Muscle layer of duodenum (tissue), 2 donors: ENCODE data around the gene UBR2.
"Not testable (repeated sequence)": the region's sequence is repeated elsewhere in the genome, so short reads cannot be mapped to it uniquely, and the experiment has no call there.

ENCODE experiments used
- H3K27ac ChIP-seq: one replicate; pipeline ENCODE4 v1.7.0; 2013; ENCODE audit warnings: mild to moderate bottlenecking, low read length
- H3K27me3 ChIP-seq: one replicate; pipeline ENCODE4 v1.7.0; 2013; ENCODE audit warnings: low read depth, mild to moderate bottlenecking, control low read depth, low read length
- H3K36me3 ChIP-seq, 2 donors: one replicate each; pipeline ENCODE4 v1.7.0; 2013; ENCODE audit warnings: low read length in 2 of 2, control low read depth in 1 of 2, mild to moderate bottlenecking in 1 of 2; ENCODE audit not compliant: insufficient read depth in 2 of 2, control insufficient read depth in 1 of 2
- H3K4me1 ChIP-seq, 2 donors: one replicate each; pipeline ENCODE4 v1.7.0; 2013; ENCODE audit warnings: low read length in 2 of 2, mild to moderate bottlenecking in 2 of 2, control low read depth in 1 of 2, moderate library complexity in 1 of 2; ENCODE audit not compliant: insufficient read depth in 2 of 2, control insufficient read depth in 1 of 2
- H3K4me3 ChIP-seq, 2 donors: one replicate each; pipeline ENCODE4 v1.7.0; 2013; ENCODE audit warnings: low read length in 2 of 2, low read depth in 1 of 2, mild to moderate bottlenecking in 1 of 2
- H3K9me3 ChIP-seq, 2 donors: one replicate each; pipeline ENCODE4 v1.7.0; 2013; ENCODE audit warnings: low read length in 2 of 2, control low read depth in 1 of 2, mild to moderate bottlenecking in 1 of 2; ENCODE audit not compliant: control insufficient read depth in 1 of 2
- donor health status: healthy.

Gene UBR2

DNA sequence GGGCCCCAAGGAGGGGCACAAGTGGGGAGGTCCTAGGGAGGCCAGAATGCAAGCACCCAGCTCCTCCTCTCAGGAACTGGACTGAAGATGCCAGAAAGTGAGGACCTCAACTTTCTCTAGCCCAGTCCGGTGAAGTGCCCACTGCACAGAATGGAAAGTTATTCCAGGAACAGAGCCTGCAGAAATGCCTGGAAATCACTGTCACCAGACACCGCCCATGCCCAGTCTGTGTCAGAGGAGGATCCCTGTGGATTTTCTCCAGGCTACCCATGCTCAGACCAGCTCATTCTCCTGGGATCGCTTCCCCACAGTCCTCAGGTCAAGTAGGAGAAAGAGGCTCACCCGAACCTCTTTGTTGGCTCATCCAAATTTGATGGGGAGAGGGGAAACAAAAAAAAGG is 152.0 kb downstream of the UBR2 start:
- H3K9me3 ChIP-seq = peaks cover 5 to 6% of the 10 kb centered on the region in 2 donors
- H3K36me3 ChIP-seq = no peaks in the 10 kb centered on the region
- no peak overlapping the region for H3K27ac ChIP-seq
- H3K4me1 ChIP-seq = no peaks in the 10 kb centered on the region
- no peaks in the 10 kb centered on the region for H3K27me3 ChIP-seq
- no peak overlapping the region for H3K4me3 ChIP-seq

DNA sequence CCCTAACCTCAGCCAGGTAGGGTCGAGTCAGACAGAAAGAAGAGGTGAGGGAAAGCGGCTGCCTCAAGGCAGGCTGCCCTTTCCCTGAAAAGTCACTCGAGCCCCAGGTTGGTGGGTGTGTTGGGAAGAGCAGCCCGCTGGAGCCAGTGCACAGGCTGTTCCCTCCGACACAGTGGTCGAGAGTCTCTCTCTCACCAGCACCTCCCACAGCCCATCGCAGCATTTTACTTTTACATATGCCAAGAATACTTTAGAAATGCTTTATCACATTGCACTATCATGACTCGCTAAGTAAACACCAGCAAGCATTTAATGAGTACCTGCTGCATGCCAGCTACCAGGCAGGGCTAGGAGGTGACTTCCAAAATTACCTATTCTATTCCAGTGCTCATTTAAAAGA is 156.9 kb downstream of the UBR2 start:
- H3K36me3 ChIP-seq = peaks cover 8 to 9% of the 10 kb centered on the region in 2 donors
- H3K9me3 ChIP-seq = no peaks in the 10 kb centered on the region
- H3K4me1 ChIP-seq = peaks cover under 1 to 13% of the 10 kb centered on the region in 2 donors
- H3K4me3 ChIP-seq = no peak overlapping the region
- H3K27me3 ChIP-seq = no peaks in the 10 kb centered on the region
- no peak overlapping the region for H3K27ac ChIP-seq

DNA sequence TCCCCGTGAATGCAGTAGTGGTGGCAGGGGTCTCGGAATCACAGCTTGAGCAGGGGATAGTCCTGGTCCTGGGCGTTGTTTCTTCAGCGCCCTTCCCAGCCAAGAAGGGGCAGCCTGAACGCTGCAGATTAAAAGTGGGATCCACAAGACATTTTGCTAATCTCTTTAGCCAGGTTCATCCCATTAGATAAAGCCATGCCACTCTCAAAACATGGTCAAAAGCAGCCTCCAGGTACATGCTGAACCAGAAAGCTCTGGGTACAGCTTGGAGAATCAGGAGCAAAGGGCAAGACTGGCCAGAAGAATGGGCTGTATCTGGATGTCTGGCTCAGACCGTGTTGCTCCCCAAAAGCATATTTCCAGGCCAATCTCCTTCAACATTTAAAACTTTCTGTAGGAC is 158.7 kb downstream of the UBR2 start, which contains the start of gene PRPH2:
Gene PRPH2 (minus strand): TSS at position 101 of the 400 bp plus-strand sequence. CDS start 263 bp downstream, outside the sequence.
- H3K27me3 ChIP-seq = no peaks in the 10 kb centered on the region
- H3K9me3 ChIP-seq = no peaks in the 10 kb centered on the region
- H3K4me3 ChIP-seq = no peak within 1 kb of the TSS
- peaks cover 8 to 9% of the 10 kb centered on the region in 2 donors for H3K36me3 ChIP-seq
- no peak within 1 kb of the TSS for H3K27ac ChIP-seq
- peaks cover 6 to 18% of the 10 kb centered on the region in 2 donors for H3K4me1 ChIP-seq

DNA sequence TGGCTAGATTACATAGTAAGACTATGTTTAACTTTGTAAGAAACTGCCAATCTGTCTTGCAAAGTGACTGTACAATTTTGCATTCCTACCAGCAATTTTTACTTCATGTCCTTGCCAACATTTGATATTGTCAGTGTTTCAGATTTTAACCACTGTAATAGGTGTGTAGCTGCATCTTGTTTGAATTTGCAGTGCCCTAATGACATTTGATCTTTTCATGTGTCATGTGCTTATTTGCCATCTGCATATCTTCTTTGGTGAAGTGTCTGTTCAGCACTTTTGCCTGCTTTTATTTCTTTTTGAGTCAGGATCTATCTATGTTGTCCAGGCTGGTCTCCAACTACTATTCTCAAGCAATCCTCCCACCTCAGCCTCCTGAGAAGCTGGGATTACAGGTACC is 161.0 kb downstream of the UBR2 start:
- Histone ChIP-seq H3K36me3 (peaks cover 8 to 9% of the 10 kb centered on the region in 2 donors), H3K4me1 (peaks cover 6 to 18% of the 10 kb centered on the region in 2 donors), H3K27ac (no peak overlapping the region)

DNA sequence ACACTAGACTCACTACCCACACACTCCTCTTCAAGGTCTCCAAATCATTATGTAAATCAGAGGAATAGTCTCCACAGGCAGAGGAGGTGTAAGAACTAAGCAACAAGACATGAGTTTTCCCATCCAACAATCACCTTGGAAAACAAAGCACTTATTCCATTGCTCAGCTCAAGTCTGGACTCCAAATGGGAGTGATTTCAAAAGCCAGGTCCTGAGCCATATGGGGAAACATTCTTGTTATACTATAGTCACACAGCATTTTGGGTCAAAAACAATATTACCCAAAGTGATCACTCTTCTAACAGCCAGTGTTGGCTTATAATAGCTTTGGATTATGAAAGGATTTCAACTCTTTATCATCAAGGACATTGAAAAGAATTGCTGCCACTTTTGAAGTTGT is 162.2 kb downstream of the UBR2 start:
- Histone ChIP-seq H3K27ac (peak overlapping the region; percentile 54), H3K27me3 (no peaks in the 10 kb centered on the region), H3K9me3 (no peaks in the 10 kb centered on the region), H3K4me1 (peaks cover 6 to 18% of the 10 kb centered on the region in 2 donors), H3K4me3 (peak overlapping the region; percentile 70 to 79), H3K36me3 (peaks cover 8 to 9% of the 10 kb centered on the region in 2 donors)

More for the DNA sequence above, 161.0 kb downstream of the UBR2 start:
- Histone ChIP-seq H3K4me3 (no peak overlapping the region), H3K27me3 (no peaks in the 10 kb centered on the region), H3K9me3 (no peaks in the 10 kb centered on the region)

DNA sequence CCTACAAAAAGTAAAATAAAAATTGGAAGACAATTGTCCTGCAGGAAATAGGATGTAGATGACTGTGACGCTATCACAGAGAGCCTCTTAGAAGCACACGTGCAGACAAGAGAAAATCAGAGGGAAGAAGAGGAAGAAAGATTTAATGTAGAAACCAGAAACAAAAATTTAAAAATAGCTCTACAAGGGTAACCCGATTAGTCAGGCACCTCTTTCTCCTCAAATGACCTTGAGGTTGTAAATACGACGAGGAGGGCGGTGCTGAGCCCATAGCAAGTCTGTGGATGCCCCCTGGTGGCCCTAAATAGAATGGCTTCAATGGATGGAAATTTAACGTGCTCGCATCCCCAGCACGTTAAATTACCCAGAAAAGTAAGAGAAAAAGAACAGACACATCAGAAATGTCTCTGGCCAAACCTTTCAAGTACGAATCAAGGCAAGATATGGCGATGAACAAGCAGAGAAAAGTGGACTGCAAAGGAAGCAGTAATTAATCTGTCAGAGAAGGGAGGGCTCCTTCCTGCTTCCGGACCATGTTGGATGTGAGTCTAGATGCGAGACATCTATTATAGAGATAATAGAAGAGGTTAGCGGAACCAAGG is 162.8 kb downstream of the UBR2 start:
- peak overlapping the region; percentile 91 for H3K27ac ChIP-seq
- H3K27me3 ChIP-seq = no peaks in the 10 kb centered on the region
- peak overlapping the region; percentile 70 to 79 for H3K4me3 ChIP-seq
- peaks cover 6 to 18% of the 10 kb centered on the region in 2 donors for H3K4me1 ChIP-seq
- peaks cover 4 to 8% of the 10 kb centered on the region in 2 donors for H3K36me3 ChIP-seq
- no peaks in the 10 kb centered on the region for H3K9me3 ChIP-seq

DNA sequence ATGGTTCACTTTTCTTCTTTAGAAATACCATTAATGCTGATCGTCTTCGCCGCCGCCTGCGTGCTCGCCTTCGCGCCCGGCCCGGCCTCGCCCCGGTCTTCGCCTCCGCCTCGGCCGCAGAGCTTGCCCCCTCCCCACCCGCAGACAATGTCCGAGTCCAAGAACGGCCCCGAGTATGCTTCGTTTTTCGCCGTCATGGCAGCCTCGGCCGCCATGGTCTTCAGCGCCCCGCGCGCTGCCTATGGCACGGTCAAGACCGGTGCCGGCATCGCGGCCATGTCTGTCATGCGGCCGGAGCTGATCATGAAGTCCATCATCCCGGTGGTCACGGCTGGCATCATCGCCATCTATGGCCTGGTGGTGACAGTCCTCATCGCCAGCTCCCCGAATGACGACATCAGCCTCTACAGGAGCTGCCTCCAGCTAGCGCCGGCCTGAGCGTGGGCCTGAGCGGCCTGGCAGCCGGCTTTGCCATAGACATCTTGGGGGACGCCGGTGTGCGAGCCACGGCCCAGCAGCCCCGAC is 163.3 kb downstream of the UBR2 start:
- Histone ChIP-seq H3K27ac (peak overlapping the region; percentile 91), H3K4me1 (peaks cover 6 to 18% of the 10 kb centered on the region in 2 donors), H3K4me3 (peak overlapping the region; percentile 70 to 79), H3K36me3 (peaks cover 0 to 3% of the 10 kb centered on the region in 2 donors), H3K27me3 (no peaks in the 10 kb centered on the region), H3K9me3 (no peaks in the 10 kb centered on the region)

DNA sequence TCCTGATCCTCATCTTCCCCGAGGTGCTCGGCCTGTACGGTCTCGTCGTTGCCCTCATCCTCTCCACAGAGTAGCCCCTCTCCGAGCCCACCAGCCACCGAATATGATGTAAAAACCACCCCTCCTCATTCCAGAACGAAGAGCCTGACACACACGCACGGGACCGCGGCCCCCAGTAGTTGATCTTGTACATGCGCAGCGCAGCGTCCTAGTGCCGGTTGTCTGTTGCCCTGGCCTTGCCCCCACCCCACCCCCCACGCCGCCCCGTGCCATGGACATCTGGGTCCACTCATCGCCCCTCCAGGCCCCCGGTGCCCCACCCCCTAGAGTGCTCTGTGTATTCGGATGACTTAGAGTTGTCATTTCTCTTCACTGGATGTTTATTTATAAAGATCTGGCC is 163.8 kb downstream of the UBR2 start:
- no peaks in the 10 kb centered on the region for H3K9me3 ChIP-seq
- peak overlapping the region; percentile 91 for H3K27ac ChIP-seq
- H3K4me3 ChIP-seq = peak overlapping the region; percentile 70 to 79

DNA sequence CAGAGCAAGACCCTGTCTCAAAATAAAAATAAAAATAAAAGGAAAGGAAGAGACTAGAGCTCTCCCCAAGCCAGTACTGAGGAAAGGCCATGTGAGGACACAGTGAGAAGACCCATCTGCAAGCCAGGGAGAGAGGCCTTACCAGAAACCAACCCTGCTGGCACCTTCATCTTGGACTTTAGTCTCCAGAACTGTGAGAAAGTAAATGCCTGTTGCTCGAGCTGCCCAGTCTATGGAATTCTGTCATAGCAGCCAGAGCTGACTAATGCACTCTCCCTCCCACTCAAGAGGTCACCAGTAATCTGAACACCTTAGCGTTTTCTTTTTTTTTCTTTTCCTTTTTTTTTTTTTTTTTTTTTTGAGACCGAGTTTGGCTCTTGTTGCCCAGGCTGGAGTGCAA is 165.9 kb downstream of the UBR2 start:
- no peaks in the 10 kb centered on the region for H3K9me3 ChIP-seq
- no peak overlapping the region for H3K27ac ChIP-seq
- no peaks in the 10 kb centered on the region for H3K27me3 ChIP-seq
- H3K4me1 ChIP-seq = peaks cover 6 to 11% of the 10 kb centered on the region in 2 donors
- no peaks in the 10 kb centered on the region for H3K36me3 ChIP-seq
- H3K4me3 ChIP-seq = no peak overlapping the region

More for the DNA sequence above, 163.8 kb downstream of the UBR2 start:
- Histone ChIP-seq H3K27me3 (no peaks in the 10 kb centered on the region), H3K4me1 (peaks cover 6 to 18% of the 10 kb centered on the region in 2 donors), H3K36me3 (no peaks in the 10 kb centered on the region)

DNA sequence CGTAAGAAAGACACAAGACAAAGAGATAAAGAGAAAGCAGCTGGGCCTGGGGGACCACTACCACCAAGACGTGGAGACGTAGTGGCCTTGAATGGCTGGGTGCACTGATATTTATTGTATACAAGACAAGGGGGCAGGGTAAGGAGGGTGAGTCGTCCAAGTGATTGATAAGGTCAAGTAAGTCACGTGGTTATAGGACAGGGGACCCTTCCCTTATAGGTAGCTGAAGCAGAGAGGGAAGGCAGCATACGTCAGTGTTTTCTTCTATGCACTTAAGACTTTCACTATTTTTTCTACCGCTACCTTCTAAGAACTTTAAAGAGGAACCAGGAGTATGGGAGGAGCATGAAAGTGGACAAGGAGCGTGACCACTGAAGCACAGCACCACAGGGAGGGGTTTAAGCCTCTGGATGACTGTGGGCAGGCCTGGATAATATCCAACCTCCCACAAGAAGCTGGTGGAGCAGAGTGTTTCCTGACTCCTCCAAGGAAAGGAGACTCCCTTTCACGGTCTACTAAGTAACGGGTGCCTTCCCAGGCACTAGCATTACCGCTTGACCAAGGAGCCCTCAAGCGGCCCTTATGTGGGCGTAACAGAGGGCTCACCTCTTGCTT is 170.1 kb downstream of the UBR2 start:
- H3K27me3 ChIP-seq, H3K4me1 ChIP-seq, H3K4me3 ChIP-seq, H3K36me3 ChIP-seq, H3K9me3 ChIP-seq, H3K27ac ChIP-seq: not testable (repeated sequence)

DNA sequence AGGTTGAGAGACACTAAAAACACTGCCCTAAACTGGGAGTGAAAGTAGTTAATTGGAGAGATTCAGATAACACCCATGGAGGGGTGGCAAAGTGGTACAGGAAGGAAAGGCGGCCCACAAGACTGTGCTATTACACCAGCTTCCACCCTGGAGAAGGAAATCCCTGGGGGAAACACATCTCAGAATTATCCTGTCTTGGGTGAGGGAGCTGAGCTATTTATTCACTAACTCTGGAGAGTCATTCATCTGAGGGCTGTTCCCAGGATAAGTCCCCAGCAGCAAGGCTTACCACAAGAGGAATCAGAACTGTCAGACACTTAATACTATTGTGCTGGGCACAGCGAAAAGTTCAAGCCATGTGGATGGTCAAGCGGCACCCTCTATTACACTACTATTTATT is 172.1 kb downstream of the UBR2 start:
- no peaks in the 10 kb centered on the region for H3K27me3 ChIP-seq
- H3K27ac ChIP-seq = no peak overlapping the region
- no peaks in the 10 kb centered on the region for H3K9me3 ChIP-seq
- no peak overlapping the region for H3K4me3 ChIP-seq
- no peaks in the 10 kb centered on the region for H3K36me3 ChIP-seq
- H3K4me1 ChIP-seq = no peaks in the 10 kb centered on the region
